HG03575 (cell line): Measurements from ENCODE around the gene RAB28.
"Not testable (repeated sequence)": the region's sequence is repeated elsewhere in the genome, so short reads cannot be mapped to it uniquely, and the experiment has no call there.

ENCODE experiments used
- ATAC-seq: cut with Tn5 transposase; IDR thresholded peaks from one replicate; pipeline ENCODE4 v1.9.1; 2021; ENCODE audit not compliant: unreplicated experiment, insufficient number of reproducible peaks, low FRiP score; ENCODE audit errors: extremely low read depth

The RAB28 gene

DNA sequence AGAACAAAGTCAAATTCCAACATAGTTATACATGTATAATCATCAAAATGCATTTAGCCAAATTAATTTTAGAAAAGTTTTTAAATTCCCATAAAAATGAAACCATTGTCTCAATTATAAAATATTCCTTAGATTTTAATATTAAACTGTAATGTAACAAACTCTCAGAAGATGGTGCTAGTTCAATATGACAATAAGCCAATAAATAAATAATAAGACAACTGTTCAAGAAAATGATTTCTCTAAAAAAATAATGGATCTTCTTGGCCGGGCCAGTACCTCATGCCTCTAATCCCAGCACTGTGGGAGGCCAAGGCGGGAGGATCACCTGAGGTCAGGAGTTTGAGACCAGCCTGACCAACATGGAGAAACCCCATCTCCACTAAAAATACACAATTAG is 80.3 kb downstream of the RAB28 start:
- no peak for ATAC-seq

GRCh38 chr4:13403326-13403725 is 80.8 kb downstream of the RAB28 start:
- ATAC-seq = no peak

- ATAC-seq = no peak
Observed at GRCh38 chr4:13399257-13399656, 84.9 kb downstream of the RAB28 start.

- ATAC-seq = no peak
Observed at GRCh38 chr4:13396161-13396560, 88.0 kb downstream of the RAB28 start.

GRCh38 chr4:13389901-13390300 is 94.2 kb downstream of the RAB28 start:
- ATAC-seq = not testable (repeated sequence)

DNA sequence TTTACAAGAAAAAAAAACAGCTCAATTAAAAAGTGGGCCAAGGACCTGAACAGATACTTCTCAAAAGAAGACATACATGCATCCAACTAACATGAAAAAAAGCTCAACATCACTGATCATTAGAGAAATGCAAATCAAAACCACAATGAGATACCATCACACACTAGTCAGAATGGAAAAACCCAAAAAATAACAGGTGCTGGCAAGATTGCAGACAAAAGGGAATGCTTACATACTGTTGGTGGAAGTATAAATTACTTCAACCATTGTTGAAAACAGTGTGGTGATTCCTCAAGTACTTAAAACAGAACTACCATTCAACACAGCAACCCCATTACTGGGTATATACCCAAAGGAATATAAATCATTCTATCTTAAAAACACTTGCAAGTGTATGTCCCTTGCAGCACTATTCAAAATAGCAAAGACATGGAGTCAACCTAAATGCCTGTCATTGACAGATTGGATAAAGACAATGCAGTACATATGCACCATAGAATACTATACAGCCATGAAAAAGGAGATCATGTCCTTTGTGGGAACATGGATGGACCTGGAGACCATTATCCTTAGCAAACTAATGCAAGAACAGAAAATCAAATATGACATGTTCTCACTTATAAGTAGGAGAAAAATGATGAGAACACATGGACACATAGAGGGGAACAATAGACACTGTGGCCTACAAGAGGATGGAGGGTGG is 97.6 kb downstream of the RAB28 start:
- ATAC-seq = no peak

DNA sequence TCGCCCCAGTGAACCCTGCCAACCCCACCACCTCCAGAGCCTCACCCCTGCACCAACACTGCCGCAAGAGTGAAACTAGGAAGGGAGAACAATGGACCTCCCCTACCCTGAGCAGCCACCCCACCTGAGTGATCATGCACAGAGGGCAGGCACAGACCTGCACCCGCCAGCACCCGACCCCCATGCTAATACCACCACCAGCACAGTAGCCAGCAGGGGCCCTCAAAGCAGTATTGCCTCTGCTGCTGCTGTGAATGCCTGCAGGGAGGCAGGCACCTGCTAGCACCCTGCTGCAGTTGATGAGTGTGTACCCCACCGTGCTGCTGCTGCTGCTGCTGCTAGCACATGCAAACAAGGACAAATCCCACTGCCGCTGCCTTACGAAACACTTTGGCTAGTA is 100.1 kb downstream of the RAB28 start:
- no peak for ATAC-seq

- ATAC-seq = no peak
Observed at GRCh38 chr4:13378973-13379759, 105.0 kb downstream of the RAB28 start.

DNA sequence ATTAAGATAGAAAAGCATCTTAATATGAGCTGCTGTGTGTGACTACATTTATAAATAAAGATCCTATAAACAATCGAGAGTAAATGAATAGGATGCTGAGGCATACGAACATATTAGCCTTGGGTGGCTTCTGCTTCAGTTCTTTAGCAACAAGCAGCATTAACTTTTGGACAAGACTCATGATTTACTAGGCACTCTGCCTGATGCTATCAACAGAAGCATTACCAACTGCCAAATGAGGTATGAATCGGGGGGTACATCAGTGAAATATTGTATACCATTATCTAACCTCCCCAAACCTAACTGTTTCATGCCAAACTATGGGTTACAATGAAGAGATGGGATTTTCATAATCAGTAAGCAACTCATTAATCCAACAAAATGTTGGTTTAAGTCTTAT is 113.1 kb downstream of the RAB28 start:
- ATAC-seq = no peak

DNA sequence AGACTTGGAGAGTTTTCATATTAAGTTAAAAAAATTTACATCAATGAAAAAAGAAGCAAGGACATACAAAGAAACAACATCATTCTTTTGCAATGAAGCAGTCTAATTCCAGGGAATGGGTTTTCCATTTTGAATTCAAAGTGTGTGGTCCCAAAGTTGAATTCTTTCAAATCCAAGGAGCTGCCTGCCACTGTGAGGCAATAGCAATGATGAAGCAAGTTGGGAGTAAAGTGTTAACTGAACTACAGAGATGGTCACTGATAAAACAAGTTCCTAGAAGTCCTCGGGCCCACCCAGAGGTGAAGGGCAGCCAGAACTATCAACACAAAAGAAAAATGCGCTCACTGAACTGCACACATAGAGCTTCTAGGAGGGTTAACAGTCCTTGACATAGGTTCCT is 115.9 kb downstream of the RAB28 start:
- ATAC-seq = no peak

- no peak for ATAC-seq
Observed at GRCh38 chr4:13367691-13368090, 116.4 kb downstream of the RAB28 start.

DNA sequence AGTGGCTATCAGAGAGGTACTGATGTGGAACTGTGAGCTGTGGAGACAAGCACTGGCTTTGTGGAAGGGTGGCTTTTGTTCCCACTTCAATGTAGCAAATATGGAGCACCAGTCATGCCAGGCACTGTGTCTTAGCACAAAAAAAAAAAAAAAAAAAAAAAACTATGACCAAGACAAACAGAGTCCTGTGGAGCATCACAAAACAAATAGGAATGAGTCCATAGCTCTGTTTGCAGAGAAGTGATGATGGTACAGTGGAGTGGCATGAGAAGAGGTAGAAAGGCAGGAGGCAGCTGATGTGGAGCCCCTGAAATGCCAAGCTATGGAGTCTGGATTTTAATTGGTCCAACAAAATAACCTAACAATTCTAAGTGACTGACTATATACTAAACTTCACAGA is 116.9 kb downstream of the RAB28 start:
- no peak for ATAC-seq

DNA sequence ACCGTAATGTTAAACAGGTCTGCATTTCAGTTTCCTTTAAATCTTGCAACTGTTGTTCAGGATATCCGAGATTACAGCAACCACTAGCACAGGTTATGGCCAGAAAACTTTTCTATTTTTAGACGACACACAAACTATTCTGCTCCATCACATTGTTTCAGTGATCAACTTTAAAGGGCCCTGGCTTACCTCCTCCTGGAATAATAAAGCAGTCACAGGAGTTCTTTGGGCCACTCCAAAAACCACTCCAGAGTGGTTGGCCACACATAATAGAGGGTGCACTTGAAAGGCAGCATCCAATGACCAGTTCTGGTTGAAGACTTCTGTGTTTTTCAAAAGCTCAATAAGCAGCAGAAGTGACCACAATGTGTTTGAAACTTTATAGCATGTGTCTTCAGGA is 118.9 kb downstream of the RAB28 start:
- no peak for ATAC-seq

DNA sequence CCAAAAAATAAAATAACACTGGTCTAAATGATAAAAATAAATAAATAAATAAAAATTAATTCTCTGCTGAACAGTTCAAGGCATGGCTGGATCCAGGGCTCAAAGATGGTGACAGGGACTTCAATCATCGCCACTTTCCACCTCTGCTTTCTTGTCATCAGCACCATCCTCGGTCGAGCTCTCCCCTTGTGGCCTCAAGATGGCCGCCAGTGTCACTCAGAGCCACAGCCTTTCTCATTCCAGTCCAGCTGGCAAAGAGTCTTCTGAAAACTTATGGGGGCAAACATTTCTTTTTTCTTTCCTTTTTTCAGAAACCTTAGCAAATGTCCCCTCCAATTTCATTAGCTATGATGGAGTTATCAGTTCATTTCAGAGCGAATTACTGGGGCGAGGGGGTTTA is 119.5 kb downstream of the RAB28 start:
- no peak for ATAC-seq

DNA sequence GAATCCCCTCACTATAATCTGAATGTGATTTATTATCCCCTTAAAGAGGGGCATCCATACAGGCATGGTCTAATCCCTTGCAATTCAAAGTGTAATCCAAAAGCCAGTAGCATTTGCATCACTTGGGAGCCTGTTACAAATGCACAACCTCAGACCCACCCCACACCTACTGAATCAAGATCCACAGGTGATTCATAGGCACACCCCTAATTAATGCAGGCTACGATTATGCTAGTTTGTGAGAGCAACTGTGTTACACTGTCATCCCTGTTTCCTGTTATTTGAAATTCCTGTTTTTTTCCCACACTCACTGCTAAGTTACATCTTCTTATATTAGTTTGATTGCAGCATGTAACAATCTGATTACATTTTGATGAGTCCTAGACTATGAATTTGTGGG is 120.0 kb downstream of the RAB28 start:
- no peak for ATAC-seq

DNA sequence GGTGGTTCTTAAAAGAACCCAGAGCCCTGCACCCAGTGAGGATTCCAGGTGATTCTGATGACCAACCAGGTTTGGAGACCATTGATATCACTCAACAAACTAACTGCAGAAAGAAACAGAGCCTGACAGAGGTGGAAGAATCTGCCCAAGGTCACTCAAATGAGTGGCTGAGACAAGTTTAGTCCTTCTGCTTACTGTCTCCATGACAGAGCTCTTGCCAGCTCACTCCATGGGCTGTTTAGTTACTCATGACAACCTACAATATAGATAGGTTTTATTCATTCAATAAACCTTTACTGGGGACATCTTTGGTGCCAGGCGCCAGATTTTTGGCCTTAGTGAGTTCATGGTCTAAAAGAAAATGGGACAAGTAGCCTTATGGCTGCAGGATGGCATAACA is 124.3 kb downstream of the RAB28 start:
- no peak for ATAC-seq

DNA sequence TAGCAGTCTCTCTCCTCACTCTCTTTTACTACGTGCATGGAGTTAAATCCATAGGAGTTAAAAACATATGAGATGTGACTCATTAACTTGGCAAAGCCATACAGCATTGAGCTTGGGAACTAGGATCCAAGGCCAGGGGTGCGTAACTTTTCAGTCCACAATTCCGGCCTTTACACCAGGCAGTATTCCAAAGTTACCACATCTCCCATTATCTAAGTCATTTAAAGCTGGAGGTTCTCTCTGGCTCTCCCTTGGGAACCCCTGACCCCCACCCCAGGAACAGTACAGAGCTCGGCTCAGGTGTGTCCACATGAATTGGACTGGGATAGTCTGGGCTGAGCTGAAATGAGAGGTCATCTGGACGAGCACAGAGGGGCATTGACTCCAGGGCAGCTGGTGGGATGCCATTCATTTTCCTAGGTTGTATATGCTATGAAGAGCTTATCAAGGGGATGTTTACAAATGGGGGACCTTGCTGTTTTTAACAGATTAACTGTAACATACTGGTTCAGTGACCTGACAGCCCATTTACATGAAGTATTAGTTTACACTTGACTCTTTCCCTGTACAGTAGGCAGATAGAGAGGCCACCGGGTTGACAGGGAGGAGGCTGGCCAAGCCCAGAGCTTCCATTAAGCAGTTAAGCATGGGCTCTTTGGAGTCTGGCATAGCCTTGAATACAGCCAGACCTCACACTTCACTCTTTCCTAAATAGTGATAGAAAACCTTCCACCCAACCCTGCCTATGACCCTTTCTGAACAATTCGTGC is 128.8 kb downstream of the RAB28 start:
- no peak for ATAC-seq

- ATAC-seq = no peak
Observed at GRCh38 chr4:13349096-13349495, 135.0 kb downstream of the RAB28 start.

DNA sequence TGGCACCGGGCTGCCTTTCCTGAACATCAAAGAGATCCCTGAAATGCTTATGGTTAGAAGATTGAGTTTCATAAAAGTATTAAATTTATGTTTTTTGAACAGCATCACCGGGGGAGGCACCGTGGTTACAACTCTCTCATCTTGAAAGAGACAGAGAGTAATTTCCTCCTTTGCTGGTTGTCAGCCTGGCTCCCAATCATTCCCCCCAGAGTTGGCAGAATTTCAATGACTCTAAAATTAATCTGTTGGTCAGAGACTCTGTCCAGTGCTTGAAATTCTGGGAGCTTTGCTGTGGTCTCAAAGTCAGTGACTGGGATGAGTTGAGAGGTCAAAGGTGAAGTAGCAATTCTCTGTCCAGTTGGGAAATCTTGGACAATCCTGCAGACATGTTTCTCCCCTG is 135.9 kb downstream of the RAB28 start:
- ATAC-seq = no peak

DNA sequence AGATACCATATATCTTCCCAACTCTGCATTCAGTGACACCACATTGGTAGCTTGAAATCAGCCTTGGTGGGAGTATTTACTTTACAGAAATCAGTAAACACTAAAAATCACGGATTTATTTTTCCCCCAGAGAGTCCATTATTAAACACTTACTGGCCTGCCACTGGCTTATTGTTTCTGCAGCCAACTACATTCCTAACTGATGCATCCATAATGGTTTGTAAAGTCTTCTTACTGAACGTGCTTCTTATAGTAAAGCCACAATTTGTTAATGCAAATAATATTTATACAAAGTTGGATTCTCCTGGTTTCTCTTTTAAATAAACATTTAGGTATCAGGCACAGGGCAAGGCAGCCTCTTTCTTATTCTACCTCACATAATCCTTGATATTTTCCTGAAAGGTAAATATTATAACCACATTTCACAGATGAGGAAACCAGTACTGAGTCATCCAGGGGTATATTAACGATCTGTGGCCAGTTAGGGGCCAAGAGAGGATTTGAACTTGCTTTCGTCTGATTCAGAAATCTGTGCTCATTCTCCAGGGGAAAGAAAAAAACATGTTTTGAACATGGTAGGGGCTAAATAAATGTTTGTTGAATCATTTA is 136.5 kb downstream of the RAB28 start:
- ATAC-seq = no peak
